ENCODE measurements around the gene RNF144B.

DNA sequence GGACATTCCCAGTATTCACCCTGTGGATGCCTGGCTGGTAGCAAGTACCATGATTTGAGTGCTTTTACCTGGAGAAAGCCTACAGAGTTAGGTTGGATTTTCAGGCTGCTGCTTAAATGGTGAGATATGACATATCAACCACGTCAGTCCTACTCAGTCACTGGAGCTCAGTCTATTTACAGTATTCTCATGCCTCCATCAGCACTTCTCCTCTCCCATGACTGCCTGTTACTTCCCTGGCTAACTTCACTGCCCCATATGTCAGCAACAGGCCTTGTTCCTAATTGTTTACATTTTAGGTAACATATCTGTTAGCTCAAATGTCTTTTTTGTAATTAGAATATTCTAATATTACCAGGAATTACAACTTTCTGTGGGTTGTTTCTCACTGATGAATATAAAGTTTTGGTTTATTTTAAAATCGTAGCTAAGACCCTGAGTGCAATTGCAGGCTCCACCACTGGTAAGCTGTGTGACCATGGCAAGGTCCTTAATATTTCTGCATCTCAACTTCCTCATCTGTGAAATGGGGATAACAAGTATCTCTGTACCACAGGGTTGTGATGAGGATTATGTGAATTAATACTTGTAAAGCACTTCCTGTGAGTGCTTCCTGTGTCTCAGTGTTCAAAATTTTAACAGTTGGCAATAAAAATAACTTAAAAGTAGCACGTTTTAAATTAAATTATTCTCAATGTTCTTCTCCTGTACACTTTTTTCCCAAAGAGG is 54.3 kb downstream of the RNF144B start:
- TF ChIP-seq STAG1 (CRISPR knock-in tag; IDR thresholded peaks at IDR 0.05) (no peak), JUND (CRISPR knock-in tag; IDR thresholded peaks at IDR 0.05) (no peak), ELF3 (CRISPR knock-in tag; IDR thresholded peaks at IDR 0.05) (no peak), TAF1 (CRISPR knock-in tag; IDR thresholded peaks at IDR 0.05) (no peak), ZNF549 (CRISPR knock-in tag; IDR thresholded peaks at IDR 0.05) (no peak), SOX6 (IDR thresholded peaks at IDR 0.05) (no peak), SOX6 (CRISPR knock-in tag; IDR thresholded peaks at IDR 0.05) (no peak), ZNF484 (CRISPR knock-in tag; IDR thresholded peaks at IDR 0.05; ENCODE audit: borderline replicate concordance, low read depth) (no peak), ATF2 (CRISPR knock-in tag; IDR thresholded peaks at IDR 0.05) (no peak), ZNF501 (CRISPR knock-in tag; IDR thresholded peaks at IDR 0.05) (no peak)
